ENCODE data around the gene ANK3. TPM values are rescaled to one million over a fixed set of nuclear protein-coding genes. Genes with fewer than 3 reads are reported as not detected.

ANK3 gene
- polyA plus RNA-seq, 1 experiment, result 0.13 TPM

- CTCF ChIA-PET, result interaction anchor here (0.6 to 1.0 kb wide), 3 partner anchors 10 to 473 kb away, joined by 3 read pairs; no protein-coding TSS in a partner anchor
- Histone ChIP-seq H3K4me3 (ENCODE audit: low read depth, low read length) (no peak overlapping the region), H3K36me3 (ENCODE audit: control insufficient read depth, insufficient read depth, low read length) (no peaks in the 10 kb centered on the region), H3K27me3 (ENCODE audit: control insufficient read depth, insufficient read depth, low read length) (no peaks in the 10 kb centered on the region)
- no peak for DNase-seq (ENCODE audit: low read depth)
- POLR2A ChIA-PET, result no interaction called here
- TF ChIP-seq CTCF (IDR thresholded peaks at IDR 0.05; ENCODE audit: insufficient read depth, low read depth, low read length), result no peak
These were observed 40.2 kb downstream of the ANK3 start for GRCh38 chr10:60349426-60349825.

GRCh38 chr10:60348982-60349381 lies 40.7 kb downstream of the ANK3 start:
- ChIA-PET CTCF (interaction anchor here (0.6 to 1.0 kb wide), 4 partner anchors 10 to 473 kb away, joined by 3 to 4 read pairs (median 3); no protein-coding TSS in a partner anchor), POLR2A (no interaction called here)
- H3K4me3 ChIP-seq (ENCODE audit: low read depth, low read length), result no peak overlapping the region
- DNase-seq (ENCODE audit: low read depth), result no peak
- H3K27me3 ChIP-seq (ENCODE audit: control insufficient read depth, insufficient read depth, low read length), result no peaks in the 10 kb centered on the region
- no peaks in the 10 kb centered on the region for H3K36me3 ChIP-seq (ENCODE audit: control insufficient read depth, insufficient read depth, low read length)
- no peak for TF ChIP-seq CTCF (IDR thresholded peaks at IDR 0.05; ENCODE audit: insufficient read depth, low read depth, low read length)

- Histone ChIP-seq H3K36me3 (ENCODE audit: control insufficient read depth, insufficient read depth, low read length) (no peaks in the 10 kb centered on the region), H3K4me3 (ENCODE audit: low read depth, low read length) (no peak overlapping the region), H3K27me3 (ENCODE audit: control insufficient read depth, insufficient read depth, low read length) (no peaks in the 10 kb centered on the region)
- POLR2A ChIA-PET, result no interaction called here
- DNase-seq (ENCODE audit: low read depth), result no peak
- CTCF ChIA-PET, result no interaction called here
- TF ChIP-seq CTCF (IDR thresholded peaks at IDR 0.05; ENCODE audit: insufficient read depth, low read depth, low read length), result no peak
These were observed 42.4 kb downstream of the ANK3 start for GRCh38 chr10:60347270-60347669.

- no peak for TF ChIP-seq CTCF (IDR thresholded peaks at IDR 0.05; ENCODE audit: insufficient read depth, low read depth, low read length)
- POLR2A ChIA-PET, result no interaction called here
- CTCF ChIA-PET, result no interaction called here
- DNase-seq (ENCODE audit: low read depth), result no peak
- Histone ChIP-seq H3K36me3 (ENCODE audit: control insufficient read depth, insufficient read depth, low read length) (no peaks in the 10 kb centered on the region), H3K4me3 (ENCODE audit: low read depth, low read length) (no peak overlapping the region), H3K27me3 (ENCODE audit: control insufficient read depth, insufficient read depth, low read length) (no peaks in the 10 kb centered on the region)
These were observed 43.0 kb downstream of the ANK3 start for GRCh38 chr10:60346661-60347060.

- no peak for DNase-seq (ENCODE audit: low read depth)
- POLR2A ChIA-PET, result no interaction called here
- Histone ChIP-seq H3K4me3 (ENCODE audit: low read depth, low read length) (no peak overlapping the region), H3K27me3 (ENCODE audit: control insufficient read depth, insufficient read depth, low read length) (no peaks in the 10 kb centered on the region), H3K36me3 (ENCODE audit: control insufficient read depth, insufficient read depth, low read length) (no peaks in the 10 kb centered on the region)
- no peak for TF ChIP-seq CTCF (IDR thresholded peaks at IDR 0.05; ENCODE audit: insufficient read depth, low read depth, low read length)
- CTCF ChIA-PET, result no interaction called here
These were observed 46.4 kb downstream of the ANK3 start for GRCh38 chr10:60343254-60343653.

Measured in BJ (cell line).